SK-N-SH (cell line): ENCODE data around the gene BTG4. TPM values are rescaled to one million over a fixed set of nuclear protein-coding genes. Genes with fewer than 3 reads are reported as not detected.
A peak's percentile ranks its signal among the peaks of the same experiment; 100 is the strongest.

Experiments
- CTCF ChIA-PET: fragments of 300-600, 350-600 bp; formaldehyde crosslinking; extraction: SDS; loops from one replicate; lab custom pipeline; 2021; lab: Yijun Ruan, JAX
- POLR2A ChIA-PET: fragments of 350-600 bp; sonication (Branson Sonifier 250); formaldehyde crosslinking; extraction: SDS; loops from one replicate; lab custom pipeline; 2020; ENCODE audit warnings: antibody characterized with exemption, inconsistent platforms; lab: Yijun Ruan, JAX
- DNase-seq: peaks from one replicate; pipeline ENCODE4 v3.0.0; 2012
- H2AFZ ChIP-seq: fragments of 200-600 bp; sonication (generic); 2 replicates; pipeline ENCODE4 v1.8.1; 2016; ENCODE audit warnings: antibody characterized with exemption, mild to moderate bottlenecking, low read depth
- H3F3A ChIP-seq: fragments of 200-600 bp; sonication (generic); replicated peaks from 2 replicates; pipeline ENCODE3; 2016; ENCODE audit warnings: antibody characterized with exemption, mild to moderate bottlenecking; ENCODE audit not compliant: insufficient read depth
- H3K27ac ChIP-seq, 2 experiments: fragments of 200-500 bp in 1 of 2; fragments of 200-600 bp in 1 of 2; sonication (Bioruptor generic) in 1 of 2; sonication (generic), shearing (Covaris generic) in 1 of 2; 2 replicates each; pipeline versions ENCODE4 v1.5.1 to v1.6.1; 2014 to 2016; ENCODE audit warnings: low read depth in 2 of 2, inconsistent platforms in 1 of 2, low read length in 1 of 2, mild to moderate bottlenecking in 1 of 2, mixed read lengths in 1 of 2
- H3K27me3 ChIP-seq: fragments of 200-600 bp; sonication (generic), shearing (Covaris generic); 2 replicates; pipeline ENCODE4 v1.6.1; 2016; ENCODE audit warnings: mixed run types; ENCODE audit not compliant: insufficient read depth
- H3K36me3 ChIP-seq, 2 experiments: fragments of 200-500 bp in 1 of 2; fragments of 200-600 bp in 1 of 2; sonication (Bioruptor generic) in 1 of 2; sonication (generic) in 1 of 2; replicated peaks in 1 of 2; 2 replicates each; pipeline versions ENCODE3 to v1.5.1; 2014 to 2016; ENCODE audit warnings: low read length in 1 of 2, mild to moderate bottlenecking in 1 of 2; ENCODE audit not compliant: insufficient read depth in 2 of 2, control insufficient read depth in 1 of 2
- H3K4me1 ChIP-seq, 2 experiments: fragments of 200-500 bp in 1 of 2; fragments of 200-600 bp in 1 of 2; sonication (Bioruptor generic) in 1 of 2; sonication (generic), shearing (Covaris generic) in 1 of 2; 2 replicates each; pipeline versions ENCODE4 v1.5.1 to v1.6.1; 2014 to 2016; ENCODE audit warnings: low read depth in 1 of 2, low read length in 1 of 2, mixed run types in 1 of 2; ENCODE audit not compliant: insufficient read depth in 2 of 2, control insufficient read depth in 1 of 2
- H3K4me2 ChIP-seq: fragments of 200-600 bp; sonication (generic), shearing (Covaris generic); 2 replicates; pipeline ENCODE4 v1.6.1; 2017; ENCODE audit warnings: mixed run types
- H3K4me3 ChIP-seq, 2 experiments: fragments of 200-500 bp in 1 of 2; fragments of 200-600 bp in 1 of 2; sonication (Bioruptor generic) in 1 of 2; sonication (generic), shearing (Covaris generic) in 1 of 2; 2 replicates each; pipeline versions ENCODE4 v1.5.1 to v1.8.1; 2014 to 2016; ENCODE audit warnings: low read depth in 2 of 2, inconsistent platforms in 1 of 2, low read length in 1 of 2, mild to moderate bottlenecking in 1 of 2, mixed read lengths in 1 of 2, moderate library complexity in 1 of 2
- H3K79me2 ChIP-seq: fragments of 200-600 bp; sonication (generic); 2 replicates; pipeline ENCODE4 v1.8.1; 2017; ENCODE audit warnings: mild to moderate bottlenecking; ENCODE audit not compliant: insufficient read depth
- H3K9ac ChIP-seq: fragments of 200-600 bp; sonication (generic); 2 replicates; pipeline ENCODE4 v1.6.1; 2017; ENCODE audit warnings: mixed run types
- H3K9me2 ChIP-seq: fragments of 200-600 bp; sonication (generic); 2 replicates; pipeline ENCODE4 v1.6.1; 2017; ENCODE audit warnings: mixed run types
- H3K9me3 ChIP-seq: fragments of 200-600 bp; sonication (generic); 2 replicates; pipeline ENCODE4 v1.6.1; 2017; ENCODE audit warnings: mixed run types, mild to moderate bottlenecking, moderate library complexity
- H4K20me1 ChIP-seq: fragments of 200-600 bp; sonication (generic); 2 replicates; pipeline ENCODE4 v1.6.1; 2017; ENCODE audit warnings: mild to moderate bottlenecking, mixed run types; ENCODE audit not compliant: insufficient read depth
- ELF1 ChIP-seq: IDR thresholded peaks from 2 replicates; pipeline ENCODE4 v1.4.0; 2012
- EZH2phosphoT487 ChIP-seq: fragments of 200-600 bp; sonication (generic); IDR thresholded peaks from 2 replicates; pipeline ENCODE4 v1.6.1; 2017; ENCODE audit warnings: low read depth, mixed run types, mild to moderate bottlenecking, antibody characterized with exemption, moderate library complexity, borderline replicate concordance
- FOXM1 ChIP-seq: IDR thresholded peaks from 2 replicates; pipeline ENCODE4 v1.4.0; 2012; ENCODE audit warnings: low read depth, mild to moderate bottlenecking
- MEF2A ChIP-seq: IDR thresholded peaks from 2 replicates; pipeline ENCODE4 v1.4.0; 2012; ENCODE audit warnings: low read depth, borderline replicate concordance
- MXI1 ChIP-seq: IDR thresholded peaks from 2 replicates; pipeline ENCODE4 v1.6.1; 2012; ENCODE audit warnings: mild to moderate bottlenecking, low read depth, low read length, improper control_type of control experiment
- NRF1 ChIP-seq: IDR thresholded peaks from 2 replicates; pipeline ENCODE4 v1.6.1; 2012; ENCODE audit warnings: low read depth, mild to moderate bottlenecking, low read length
- POLR2AphosphoS5 ChIP-seq: IDR thresholded peaks from 2 replicates; pipeline ENCODE4 v1.6.1; 2012; ENCODE audit warnings: low read depth, low read length
- RFX5 ChIP-seq: IDR thresholded peaks from 2 replicates; pipeline ENCODE4 v1.6.1; 2012; ENCODE audit warnings: mild to moderate bottlenecking, improper control_type of control experiment, low read length
- RXRA ChIP-seq: IDR thresholded peaks from 2 replicates; pipeline ENCODE4 v1.4.0; 2012; ENCODE audit warnings: low read depth, mild to moderate bottlenecking, borderline replicate concordance
- SIN3A ChIP-seq: IDR thresholded peaks from 2 replicates; pipeline ENCODE4 v1.6.1; 2012; ENCODE audit warnings: low read depth, mild to moderate bottlenecking, low read length, moderate library complexity, borderline replicate concordance
- SMC3 ChIP-seq: IDR thresholded peaks from 2 replicates; pipeline ENCODE4 v1.6.1; 2012; ENCODE audit warnings: low read depth, low read length, improper control_type of control experiment
- TAF1 ChIP-seq: IDR thresholded peaks from 2 replicates; pipeline ENCODE4 v1.6.1; 2012; ENCODE audit warnings: low read depth, mild to moderate bottlenecking, low read length, moderate library complexity, borderline replicate concordance
- TCF12 ChIP-seq: IDR thresholded peaks from 2 replicates; pipeline ENCODE4 v1.4.0; 2012
- TEAD4 ChIP-seq: IDR thresholded peaks from 2 replicates; pipeline ENCODE4 v1.4.0; 2012; ENCODE audit warnings: mild to moderate bottlenecking, borderline replicate concordance; ENCODE audit not compliant: insufficient read depth
- WGBS: methylation state at CpG from one replicate; pipeline ENCODE4 v1.1.6; 2017; ENCODE audit warnings: low lambda C conversion rate; 5-methylcytosine and 5-hydroxymethylcytosine counted together
- polyA plus RNA-seq, 3 experiments: library from polyadenylated mRNA; depleted of rRNA; stranded (reverse); fragments of >200 nt; gene quantifications; 2 replicates each; pipeline ENCODE4 v1.2.3, GENCODE V29; 2012
- TF ChIP-seq, protein P1 (sequence below): fragments of 150-350 bp; IDR thresholded peaks from 2 replicates; pipeline ENCODE4 v1.6.1; 2017; ENCODE audit warnings: antibody characterized with exemption, low read length, low read depth, borderline replicate concordance
- TF ChIP-seq, protein P2 (sequence below): fragments of 200-600 bp; sonication (generic); IDR thresholded peaks from 2 replicates; pipeline ENCODE4 v1.6.1; 2017; ENCODE audit warnings: antibody characterized with exemption, mild to moderate bottlenecking, moderate library complexity
- TF ChIP-seq, protein P3 (sequence below): IDR thresholded peaks from 2 replicates; pipeline ENCODE4; 2012

The BTG4 gene
- polyA plus RNA-seq, 1 of the 3 experiments (the other 2 are of a cell fraction), result 0.26 TPM

DNA sequence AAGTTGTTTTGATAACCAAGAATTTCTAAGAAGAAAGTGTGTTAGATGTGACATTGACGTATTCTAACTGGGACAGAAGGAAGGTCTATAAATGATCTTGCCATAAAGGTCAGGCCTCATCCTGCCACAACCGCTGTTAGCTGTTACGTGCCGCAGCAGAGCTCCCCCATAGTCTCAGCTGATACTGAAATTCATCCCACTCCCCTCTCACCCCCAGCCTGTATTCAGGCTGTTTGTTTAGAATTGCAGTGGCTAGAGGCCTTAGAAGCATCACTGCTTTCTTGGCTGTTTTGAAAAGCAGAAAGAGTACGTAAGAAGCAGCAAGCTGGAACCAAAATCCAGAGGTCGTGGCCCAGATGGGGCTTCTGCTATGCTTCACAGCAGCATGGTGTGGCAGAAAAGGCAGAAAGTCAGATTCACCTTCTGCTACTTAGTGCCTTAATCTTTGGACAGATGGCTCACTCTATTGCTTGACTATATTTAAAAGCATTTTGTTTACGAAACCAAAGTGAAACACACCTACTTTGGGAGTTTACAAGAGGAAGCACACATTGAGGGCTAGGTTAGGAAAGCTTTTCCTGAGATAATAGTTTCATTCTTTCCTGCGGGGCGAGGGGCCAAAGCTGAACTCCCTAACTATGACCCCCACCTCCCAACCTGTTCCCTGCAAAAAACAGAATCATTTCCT is 27.4 kb upstream of the BTG4 start:
- DNase-seq, result no peak
- peaks cover 55% of the 10 kb centered on the region for H3K79me2 ChIP-seq
- peaks cover 13 to 34% of the 10 kb centered on the region in 2 experiments; a peak in 3 of 4 replicates for H3K4me1 ChIP-seq
- no peaks in the 10 kb centered on the region for H3K27me3 ChIP-seq
- no peaks in the 10 kb centered on the region for H3K9me3 ChIP-seq
- peaks cover 12% of the 10 kb centered on the region for H4K20me1 ChIP-seq
- H2AFZ ChIP-seq, result no peak overlapping the region; the same call in 1 of the 2 replicates
- peaks cover 11% of the 10 kb centered on the region for H3F3A ChIP-seq
- H3K4me2 ChIP-seq, result peak overlapping the region; percentile 94
- POLR2A ChIA-PET, result no interaction called here
- H3K9me2 ChIP-seq, result no peaks in the 10 kb centered on the region
- peak overlapping the region; percentile 81 to 95 for H3K27ac ChIP-seq
- CTCF ChIA-PET, result interaction anchor here (0.9 to 1.4 kb wide), 5 partner anchors 23 to 237 kb away, joined by 3 read pairs; no protein-coding TSS in a partner anchor
- 90% methylated on average over 9 of the region's 9 CpGs for WGBS
- H3K9ac ChIP-seq, result peak overlapping the region; percentile 98
- peak overlapping the region; percentile 80 to 82; a peak in 3 of 4 replicates for H3K4me3 ChIP-seq
- peaks cover 17 to 30% of the 10 kb centered on the region in 2 experiments for H3K36me3 ChIP-seq
- no peak for TF ChIP-seq SIN3A
- no peak for TF ChIP-seq MXI1
- TF ChIP-seq SMC3, result no peak
- 0 out of 2 replicates have a peak, but pooled peaks have one; percentile 13 for TF ChIP-seq POLR2AphosphoS5

DNA sequence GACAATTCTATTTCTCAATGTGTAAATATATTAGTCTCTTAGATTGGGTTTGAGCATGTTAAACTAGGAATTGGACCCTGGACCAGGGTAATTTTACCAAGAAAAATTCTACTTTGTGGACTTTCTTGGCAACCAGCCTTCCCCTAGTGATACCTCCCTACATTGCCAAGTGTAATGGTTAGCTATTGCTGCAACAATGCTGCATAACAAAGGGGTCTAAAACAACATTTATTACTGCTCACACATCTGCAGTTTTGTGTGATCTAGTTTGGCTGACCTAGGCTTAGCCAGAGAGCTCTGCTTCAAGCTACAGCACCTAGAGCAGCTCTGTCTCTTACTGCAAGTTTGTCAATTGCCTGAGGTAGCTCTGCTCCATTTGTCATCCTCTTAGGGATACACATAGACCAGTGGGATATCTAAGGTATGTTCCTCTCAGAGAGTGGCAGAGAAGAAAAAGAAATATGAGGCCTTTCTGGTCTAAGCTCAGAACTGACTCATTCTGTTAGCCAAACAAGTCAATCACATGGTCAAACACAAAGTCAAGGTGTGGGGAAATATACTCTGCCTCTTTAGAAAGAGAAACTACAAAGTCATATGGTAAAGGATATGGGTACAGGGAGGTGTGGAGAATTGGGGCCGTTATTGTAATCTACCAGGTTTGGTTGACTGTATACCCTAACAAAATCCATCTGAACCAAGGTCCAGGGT is 26.4 kb upstream of the BTG4 start:
- Histone ChIP-seq H2AFZ (no peak overlapping the region), H3K27ac (no peak overlapping the region; a peak in 1 of 4 replicates), H3K36me3 (peaks cover 7 to 20% of the 10 kb centered on the region in 2 experiments), H3K4me3 (no peak overlapping the region), H3K27me3 (no peaks in the 10 kb centered on the region), H3K9ac (no peak overlapping the region), H3K9me2 (no peaks in the 10 kb centered on the region), H3K79me2 (peaks cover 45% of the 10 kb centered on the region), H4K20me1 (peaks cover 12% of the 10 kb centered on the region), H3F3A (peaks cover 13% of the 10 kb centered on the region), H3K4me1 (peaks cover 16 to 34% of the 10 kb centered on the region in 2 experiments; a peak in 2 of 4 replicates), H3K9me3 (no peaks in the 10 kb centered on the region), H3K4me2 (no peak overlapping the region)
- 79% methylated on average over 1 of the region's 1 CpG for WGBS
- no peak for DNase-seq
- TF ChIP-seq ELF1 (no peak), MXI1 (no peak), POLR2AphosphoS5 (no peak), TAF1 (no peak), FOXM1 (no peak), RFX5 (no peak), TEAD4 (no peak), RXRA (no peak), TCF12 (no peak), NRF1 (no peak), MEF2A (no peak), EZH2phosphoT487 (no peak)
- TF ChIP-seq, protein P1, sequence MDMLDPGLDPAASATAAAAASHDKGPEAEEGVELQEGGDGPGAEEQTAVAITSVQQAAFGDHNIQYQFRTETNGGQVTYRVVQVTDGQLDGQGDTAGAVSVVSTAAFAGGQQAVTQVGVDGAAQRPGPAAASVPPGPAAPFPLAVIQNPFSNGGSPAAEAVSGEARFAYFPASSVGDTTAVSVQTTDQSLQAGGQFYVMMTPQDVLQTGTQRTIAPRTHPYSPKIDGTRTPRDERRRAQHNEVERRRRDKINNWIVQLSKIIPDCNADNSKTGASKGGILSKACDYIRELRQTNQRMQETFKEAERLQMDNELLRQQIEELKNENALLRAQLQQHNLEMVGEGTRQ, result no peak
- TF ChIP-seq, protein P2, sequence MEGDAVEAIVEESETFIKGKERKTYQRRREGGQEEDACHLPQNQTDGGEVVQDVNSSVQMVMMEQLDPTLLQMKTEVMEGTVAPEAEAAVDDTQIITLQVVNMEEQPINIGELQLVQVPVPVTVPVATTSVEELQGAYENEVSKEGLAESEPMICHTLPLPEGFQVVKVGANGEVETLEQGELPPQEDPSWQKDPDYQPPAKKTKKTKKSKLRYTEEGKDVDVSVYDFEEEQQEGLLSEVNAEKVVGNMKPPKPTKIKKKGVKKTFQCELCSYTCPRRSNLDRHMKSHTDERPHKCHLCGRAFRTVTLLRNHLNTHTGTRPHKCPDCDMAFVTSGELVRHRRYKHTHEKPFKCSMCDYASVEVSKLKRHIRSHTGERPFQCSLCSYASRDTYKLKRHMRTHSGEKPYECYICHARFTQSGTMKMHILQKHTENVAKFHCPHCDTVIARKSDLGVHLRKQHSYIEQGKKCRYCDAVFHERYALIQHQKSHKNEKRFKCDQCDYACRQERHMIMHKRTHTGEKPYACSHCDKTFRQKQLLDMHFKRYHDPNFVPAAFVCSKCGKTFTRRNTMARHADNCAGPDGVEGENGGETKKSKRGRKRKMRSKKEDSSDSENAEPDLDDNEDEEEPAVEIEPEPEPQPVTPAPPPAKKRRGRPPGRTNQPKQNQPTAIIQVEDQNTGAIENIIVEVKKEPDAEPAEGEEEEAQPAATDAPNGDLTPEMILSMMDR, result no peak
- TF ChIP-seq, protein P3, sequence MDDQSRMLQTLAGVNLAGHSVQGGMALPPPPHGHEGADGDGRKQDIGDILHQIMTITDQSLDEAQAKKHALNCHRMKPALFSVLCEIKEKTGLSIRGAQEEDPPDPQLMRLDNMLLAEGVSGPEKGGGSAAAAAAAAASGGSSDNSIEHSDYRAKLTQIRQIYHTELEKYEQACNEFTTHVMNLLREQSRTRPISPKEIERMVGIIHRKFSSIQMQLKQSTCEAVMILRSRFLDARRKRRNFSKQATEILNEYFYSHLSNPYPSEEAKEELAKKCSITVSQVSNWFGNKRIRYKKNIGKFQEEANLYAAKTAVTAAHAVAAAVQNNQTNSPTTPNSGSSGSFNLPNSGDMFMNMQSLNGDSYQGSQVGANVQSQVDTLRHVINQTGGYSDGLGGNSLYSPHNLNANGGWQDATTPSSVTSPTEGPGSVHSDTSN, result no peak
- ChIA-PET CTCF (interaction anchor here (1.0 to 1.4 kb wide), 2 partner anchors 24 to 238 kb away, joined by 3 read pairs; no protein-coding TSS in a partner anchor), POLR2A (no interaction called here)
